Erythroblast (primary cell): ENCODE results near the gene SLX4IP.

Experiments
- GATA1 ChIP-seq: IDR thresholded peaks from 2 replicates; pipeline ENCODE4 v1.6.1; 2011; ENCODE audit warnings: low read depth, mild to moderate bottlenecking, control low read depth, low read length, moderate library complexity
- POLR2A ChIP-seq: IDR thresholded peaks from 2 replicates; pipeline ENCODE4 v1.6.1; 2011; ENCODE audit warnings: mild to moderate bottlenecking, low read length

GRCh38 chr20:10604865-10605440 is 169.8 kb downstream of the SLX4IP start:
- TF ChIP-seq POLR2A (no peak), GATA1 (no peak)
